IPS-18a (cell line): ENCODE data around the gene CGNL1.

Experiments
- H3K27ac ChIP-seq: one replicate; pipeline ENCODE4 v1.5.1; 2013; ENCODE audit warnings: low read length
- H3K27me3 ChIP-seq: one replicate; pipeline ENCODE4 v1.6.1; 2013; ENCODE audit warnings: mild to moderate bottlenecking, low read length; ENCODE audit not compliant: control insufficient read depth, insufficient read depth
- H3K36me3 ChIP-seq: one replicate; pipeline ENCODE4 v1.6.1; 2013; ENCODE audit warnings: low read depth, low read length; ENCODE audit not compliant: control insufficient read depth
- H3K4me1 ChIP-seq: one replicate; pipeline ENCODE4 v1.6.1; 2013; ENCODE audit warnings: low read depth, low read length; ENCODE audit not compliant: control insufficient read depth
- H3K4me3 ChIP-seq: one replicate; pipeline ENCODE4 v1.5.1; 2013; ENCODE audit warnings: low read length
- H3K9ac ChIP-seq: one replicate; pipeline ENCODE4 v1.6.1; 2013; ENCODE audit warnings: mild to moderate bottlenecking, low read length, moderate library complexity
- H3K9me3 ChIP-seq: one replicate; pipeline ENCODE4 v1.6.1; 2013; ENCODE audit warnings: low read depth, low read length; ENCODE audit not compliant: control insufficient read depth

CGNL1 gene

DNA sequence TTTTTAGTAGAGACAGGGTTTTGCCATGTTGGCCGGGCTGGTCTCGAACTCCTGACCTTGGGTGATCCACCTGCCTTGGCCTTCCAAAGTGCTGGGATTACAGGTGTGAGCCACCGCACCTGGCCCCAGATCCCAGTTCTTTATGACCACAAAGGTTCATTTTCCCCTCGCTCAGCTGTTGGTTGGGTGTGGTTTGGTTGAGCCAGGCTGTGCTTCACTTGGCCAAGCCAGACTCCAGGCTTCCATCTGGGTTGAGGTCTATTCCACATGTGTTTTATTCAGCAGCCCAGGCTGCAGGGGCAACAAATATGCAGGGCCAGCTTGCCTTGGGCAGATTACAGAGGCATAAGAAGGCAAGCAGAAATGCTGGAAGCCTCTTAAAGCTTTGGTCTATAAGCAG, 13.7 kb downstream of the CGNL1 start:
- no peak overlapping the region for H3K4me3 ChIP-seq
- H3K27ac ChIP-seq = no peak overlapping the region
- no peaks in the 10 kb centered on the region for H3K36me3 ChIP-seq
- H3K4me1 ChIP-seq = peaks cover 47% of the 10 kb centered on the region
- no peaks in the 10 kb centered on the region for H3K27me3 ChIP-seq
- H3K9me3 ChIP-seq = no peaks in the 10 kb centered on the region
- H3K9ac ChIP-seq = no peak overlapping the region

DNA sequence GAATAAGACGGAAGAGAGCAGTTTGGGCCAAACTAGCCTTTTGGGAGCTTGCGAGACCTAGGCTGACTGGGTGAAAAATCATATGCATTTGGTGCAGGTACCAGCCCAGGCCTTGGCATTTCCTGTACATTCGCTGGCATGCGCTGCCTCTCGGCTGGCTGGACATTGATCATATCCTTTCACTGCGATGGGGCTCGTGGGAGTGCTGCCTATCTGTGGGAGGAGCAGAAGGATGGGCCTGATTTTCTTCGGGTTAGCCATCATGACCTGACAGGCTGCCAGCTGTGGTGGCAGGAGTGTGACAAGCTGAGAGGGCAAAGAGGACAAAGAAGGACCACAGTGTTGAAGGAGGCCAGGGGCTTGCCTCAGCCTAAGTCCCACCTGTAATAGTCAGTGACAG, 14.3 kb downstream of the CGNL1 start:
- peaks cover 41% of the 10 kb centered on the region for H3K4me1 ChIP-seq
- no peak overlapping the region for H3K4me3 ChIP-seq
- H3K27me3 ChIP-seq = no peaks in the 10 kb centered on the region
- H3K27ac ChIP-seq = no peak overlapping the region
- H3K36me3 ChIP-seq = no peaks in the 10 kb centered on the region
- no peaks in the 10 kb centered on the region for H3K9me3 ChIP-seq
- H3K9ac ChIP-seq = no peak overlapping the region

DNA sequence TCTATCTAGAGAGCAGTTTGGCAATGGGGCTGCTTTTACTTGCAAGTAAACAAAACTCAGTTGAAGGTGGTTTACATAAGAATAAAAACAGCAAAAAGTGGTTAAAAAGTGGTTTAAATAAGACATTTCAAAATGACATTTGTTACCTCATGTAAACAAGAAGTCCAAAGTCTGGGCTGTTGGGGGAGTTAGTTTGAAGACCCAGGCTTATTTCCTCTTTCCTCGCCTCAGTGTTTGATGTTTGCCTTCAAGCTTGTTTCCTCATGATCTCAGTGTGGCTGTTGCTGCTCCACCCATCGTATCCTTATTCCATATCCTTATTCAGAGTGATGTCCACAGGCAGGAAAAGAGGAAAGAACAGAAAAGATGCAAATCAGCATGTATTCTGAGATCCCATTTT, 15.2 kb downstream of the CGNL1 start:
- Histone ChIP-seq H3K36me3 (no peaks in the 10 kb centered on the region), H3K27ac (no peak overlapping the region), H3K9me3 (no peaks in the 10 kb centered on the region), H3K4me3 (no peak overlapping the region), H3K9ac (no peak overlapping the region), H3K27me3 (no peaks in the 10 kb centered on the region), H3K4me1 (peaks cover 32% of the 10 kb centered on the region)

DNA sequence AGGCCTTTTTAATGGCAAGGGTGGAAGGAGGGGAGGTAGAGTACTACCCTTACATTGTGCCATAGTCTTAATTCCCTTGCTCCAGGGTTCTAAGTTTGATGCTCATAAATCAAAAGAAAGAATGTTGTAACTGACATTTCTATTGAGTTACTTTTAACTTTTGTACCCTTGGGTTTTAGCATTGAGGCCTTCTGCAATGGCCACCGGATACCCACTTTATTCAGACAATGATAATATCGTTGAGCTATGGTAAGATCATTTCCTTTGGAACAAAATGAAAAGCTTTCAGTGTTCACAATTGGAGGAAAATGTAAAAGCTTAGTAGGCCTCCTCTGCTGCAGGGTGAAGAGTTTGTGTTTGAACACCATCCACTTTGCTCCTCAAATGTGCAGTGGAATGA, 16.8 kb downstream of the CGNL1 start:
- Histone ChIP-seq H3K27ac (no peak overlapping the region), H3K36me3 (no peaks in the 10 kb centered on the region), H3K4me3 (no peak overlapping the region), H3K4me1 (peaks cover 18% of the 10 kb centered on the region), H3K9ac (no peak overlapping the region), H3K27me3 (no peaks in the 10 kb centered on the region), H3K9me3 (no peaks in the 10 kb centered on the region)

DNA sequence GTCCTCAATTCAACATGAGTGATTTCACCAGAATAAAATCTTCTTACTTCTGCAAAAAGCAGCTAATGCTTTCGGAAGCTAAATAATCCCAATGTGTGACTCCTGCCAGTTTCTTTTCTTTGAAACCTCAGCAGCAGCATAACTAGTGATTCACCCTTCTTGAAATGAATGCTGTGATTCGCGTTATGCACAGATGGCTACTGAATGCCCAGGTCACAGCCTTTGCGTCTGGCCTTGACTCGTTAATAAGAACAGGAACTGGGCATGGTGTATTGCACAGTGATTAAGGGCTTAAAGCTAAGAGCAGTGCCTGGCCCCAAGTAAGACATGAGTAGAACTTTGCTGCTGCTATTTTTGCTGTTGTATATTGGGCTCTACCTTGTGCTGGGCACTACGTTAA, 19.0 kb downstream of the CGNL1 start:
- Histone ChIP-seq H3K9ac (no peak overlapping the region), H3K36me3 (no peaks in the 10 kb centered on the region), H3K9me3 (no peaks in the 10 kb centered on the region), H3K27me3 (no peaks in the 10 kb centered on the region), H3K27ac (no peak overlapping the region), H3K4me1 (peaks cover 3% of the 10 kb centered on the region), H3K4me3 (no peak overlapping the region)

DNA sequence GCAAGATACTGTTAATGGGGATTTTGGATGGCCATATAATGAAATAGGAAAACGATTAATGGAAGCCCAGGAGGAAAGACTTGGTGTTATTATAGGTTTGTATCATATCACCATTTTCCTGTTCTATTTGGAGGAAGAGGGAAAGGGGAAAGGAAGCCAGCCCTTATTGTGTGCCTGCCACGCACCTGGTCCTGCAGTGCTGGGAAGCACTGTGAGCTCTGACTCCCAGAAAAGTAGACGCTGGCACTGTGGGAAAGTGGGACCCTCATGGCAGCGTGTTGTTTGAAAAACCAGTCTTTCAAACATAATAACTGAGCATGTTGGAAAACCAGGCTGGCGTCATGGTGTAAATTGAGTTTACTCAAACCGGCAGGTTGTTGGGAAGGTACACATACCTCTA, 22.0 kb downstream of the CGNL1 start:
- Histone ChIP-seq H3K9me3 (no peaks in the 10 kb centered on the region), H3K4me1 (peaks cover 16% of the 10 kb centered on the region), H3K36me3 (no peaks in the 10 kb centered on the region), H3K27ac (no peak overlapping the region), H3K4me3 (no peak overlapping the region), H3K27me3 (no peaks in the 10 kb centered on the region), H3K9ac (no peak overlapping the region)

DNA sequence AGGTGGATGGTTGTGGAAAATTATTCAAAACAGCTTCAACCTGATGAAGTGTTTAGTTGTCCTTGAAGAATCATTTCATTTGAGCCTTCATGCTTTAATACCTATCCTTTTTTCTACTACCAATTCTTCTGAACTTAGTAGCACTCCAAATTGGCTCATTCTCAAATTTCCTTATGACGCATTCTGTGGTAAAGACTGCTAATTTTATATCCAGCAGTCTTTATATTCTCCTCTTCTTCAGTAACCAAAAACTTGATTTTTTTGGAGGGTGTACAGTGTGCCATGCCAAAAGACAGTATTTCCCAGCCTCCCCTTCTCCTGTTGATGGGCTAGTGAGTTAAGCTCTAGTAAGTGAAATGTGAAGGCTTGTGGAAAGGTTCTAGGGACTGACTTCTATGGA, 25.2 kb downstream of the CGNL1 start:
- Histone ChIP-seq H3K9me3 (no peaks in the 10 kb centered on the region), H3K36me3 (no peaks in the 10 kb centered on the region), H3K27me3 (no peaks in the 10 kb centered on the region), H3K4me3 (no peak overlapping the region), H3K4me1 (peaks cover 41% of the 10 kb centered on the region), H3K9ac (no peak overlapping the region), H3K27ac (no peak overlapping the region)

DNA sequence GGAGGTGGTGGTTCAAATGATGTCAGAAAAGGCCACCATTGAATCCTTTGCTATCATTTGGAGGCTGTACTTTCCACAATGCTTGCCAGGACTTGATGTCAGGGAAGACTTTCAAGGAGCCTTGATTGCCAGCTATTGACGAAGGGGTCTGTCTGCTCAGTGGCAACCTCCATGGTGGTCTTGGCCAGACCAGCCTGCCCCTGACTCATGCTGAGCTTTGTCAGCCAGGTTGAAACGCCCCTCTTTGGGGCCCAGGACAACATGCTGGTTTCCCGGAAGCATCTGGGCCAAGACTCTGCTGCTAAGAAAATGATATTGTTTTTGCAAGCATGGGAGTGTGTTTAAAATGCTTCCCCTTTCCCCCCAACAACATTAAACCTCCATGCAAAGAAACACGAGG, 26.7 kb downstream of the CGNL1 start:
- no peak overlapping the region for H3K27ac ChIP-seq
- H3K9me3 ChIP-seq = no peaks in the 10 kb centered on the region
- no peak overlapping the region for H3K9ac ChIP-seq
- H3K36me3 ChIP-seq = peaks cover 5% of the 10 kb centered on the region
- no peaks in the 10 kb centered on the region for H3K27me3 ChIP-seq
- no peak overlapping the region for H3K4me3 ChIP-seq
- H3K4me1 ChIP-seq = peaks cover 46% of the 10 kb centered on the region

DNA sequence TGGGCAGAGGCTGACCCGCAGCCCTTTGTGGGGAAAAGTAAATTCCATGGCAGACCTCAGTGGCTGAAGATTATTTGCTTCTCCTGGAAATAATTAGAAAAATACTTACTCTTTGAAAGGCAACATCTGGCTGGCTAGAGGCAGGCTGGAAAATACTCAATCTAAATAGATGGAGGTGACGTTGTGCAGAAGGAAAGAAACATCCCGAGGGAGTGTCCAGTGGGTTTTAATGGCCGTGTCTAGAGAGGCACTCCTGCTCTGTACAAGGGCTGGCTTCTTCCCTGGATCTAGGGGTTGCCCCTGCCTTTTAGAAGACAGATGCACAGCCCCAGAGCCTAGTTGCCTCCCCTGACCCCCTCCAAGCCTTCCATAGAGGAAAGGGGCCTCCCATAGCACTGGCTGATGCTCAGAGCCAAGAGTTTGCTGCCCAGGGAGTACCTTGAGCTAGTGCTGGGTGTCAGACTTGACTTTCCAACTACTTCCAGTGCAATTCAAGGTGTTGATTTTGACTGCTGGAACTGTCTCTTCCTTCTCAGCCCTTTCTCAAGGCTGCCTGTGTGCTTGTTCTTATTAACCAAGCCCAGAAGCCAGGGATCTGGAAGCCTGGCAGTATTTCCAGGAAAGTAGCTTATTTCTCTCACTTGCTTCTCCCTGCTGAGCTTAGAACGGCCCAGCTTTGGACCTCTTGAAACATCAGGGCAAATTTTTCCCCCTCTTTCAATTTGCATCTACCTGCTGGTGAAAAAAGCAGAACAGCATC, 27.4 kb downstream of the CGNL1 start:
- Histone ChIP-seq H3K4me3 (no peak overlapping the region), H3K9me3 (no peaks in the 10 kb centered on the region), H3K27me3 (no peaks in the 10 kb centered on the region), H3K27ac (no peak overlapping the region), H3K9ac (no peak overlapping the region), H3K4me1 (peaks cover 43% of the 10 kb centered on the region), H3K36me3 (peaks cover 5% of the 10 kb centered on the region)

DNA sequence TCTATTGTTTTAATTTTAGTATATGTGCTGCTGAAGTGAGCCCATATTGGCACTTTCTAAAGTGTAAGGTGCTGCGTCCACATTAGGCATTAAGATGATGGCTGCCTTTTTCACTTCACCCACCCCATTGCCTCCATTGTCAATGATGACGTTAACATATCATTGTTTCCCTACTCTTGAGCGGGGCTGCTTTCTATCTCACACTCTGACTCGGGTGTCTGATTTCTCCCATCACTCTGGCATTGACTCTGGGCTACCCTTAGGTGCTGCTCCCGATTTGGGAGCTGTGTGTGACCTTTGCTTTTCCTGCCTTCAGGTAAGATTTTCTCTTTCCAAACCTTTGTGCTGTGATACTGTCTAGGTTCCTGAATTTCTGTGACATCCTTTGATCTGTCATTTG, 28.8 kb downstream of the CGNL1 start:
- no peak overlapping the region for H3K27ac ChIP-seq
- no peak overlapping the region for H3K9ac ChIP-seq
- H3K4me3 ChIP-seq = no peak overlapping the region
- H3K27me3 ChIP-seq = no peaks in the 10 kb centered on the region
- H3K4me1 ChIP-seq = peaks cover 43% of the 10 kb centered on the region
- H3K9me3 ChIP-seq = no peaks in the 10 kb centered on the region
- peaks cover 5% of the 10 kb centered on the region for H3K36me3 ChIP-seq

DNA sequence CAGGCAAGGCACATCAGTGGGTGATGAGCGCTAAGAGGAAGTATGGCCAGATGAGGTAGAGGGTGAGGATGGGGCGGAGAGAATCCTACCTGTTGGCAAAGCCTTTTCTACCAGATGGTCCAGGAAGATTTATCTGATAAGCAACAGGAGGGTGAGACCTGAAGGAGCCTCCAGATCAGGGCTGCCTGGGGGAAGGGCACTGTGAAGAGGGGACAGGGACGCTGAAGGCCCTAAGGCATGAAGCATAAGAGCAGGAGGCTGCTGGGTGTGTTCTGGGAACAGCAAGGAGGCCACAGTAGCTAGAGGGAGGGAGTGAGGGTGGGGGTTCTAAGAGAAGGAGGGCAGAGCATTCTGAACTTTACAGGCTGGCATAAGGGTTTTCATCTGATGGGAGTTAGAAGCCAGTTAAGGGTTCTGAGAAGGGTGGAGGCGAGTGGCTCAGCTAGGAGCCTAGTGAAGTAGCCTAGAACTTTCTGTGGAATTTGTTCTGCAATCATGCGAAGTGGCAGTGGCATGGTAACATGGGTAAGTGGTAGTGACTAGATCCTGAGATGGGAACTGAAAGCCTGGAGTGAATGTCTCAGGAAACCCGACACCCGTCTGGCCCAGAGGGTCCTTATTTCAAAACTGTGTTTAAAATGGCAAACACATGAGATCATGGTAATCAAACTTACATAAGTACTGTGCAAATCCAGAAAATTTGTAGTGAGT, 29.9 kb downstream of the CGNL1 start:
- Histone ChIP-seq H3K4me1 (peaks cover 43% of the 10 kb centered on the region), H3K4me3 (no peak overlapping the region), H3K9me3 (no peaks in the 10 kb centered on the region), H3K36me3 (peaks cover 5% of the 10 kb centered on the region), H3K27me3 (no peaks in the 10 kb centered on the region), H3K9ac (no peak overlapping the region), H3K27ac (no peak overlapping the region)

DNA sequence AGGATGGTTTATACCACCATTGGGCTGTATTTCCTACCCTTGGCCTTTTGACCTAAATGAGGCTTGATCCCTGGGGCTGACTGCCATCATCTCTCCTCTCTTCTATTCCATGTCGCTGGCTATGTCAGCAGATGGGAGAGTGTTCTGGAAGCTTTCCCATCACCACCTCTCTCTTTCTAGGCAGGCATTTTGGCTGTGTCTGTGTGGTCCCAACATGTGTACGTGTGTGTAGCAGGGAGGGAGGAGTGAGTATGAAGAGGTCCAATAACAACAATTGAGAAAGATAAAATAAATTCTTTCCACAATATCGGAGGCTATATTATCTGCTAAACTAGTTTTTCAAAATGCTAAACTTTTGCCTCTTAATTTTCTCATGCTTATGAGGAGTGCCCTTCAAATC, 34.1 kb downstream of the CGNL1 start:
- no peak overlapping the region for H3K4me3 ChIP-seq
- H3K27me3 ChIP-seq = no peaks in the 10 kb centered on the region
- H3K27ac ChIP-seq = no peak overlapping the region
- H3K36me3 ChIP-seq = peaks cover 5% of the 10 kb centered on the region
- no peaks in the 10 kb centered on the region for H3K9me3 ChIP-seq
- H3K4me1 ChIP-seq = peaks cover 22% of the 10 kb centered on the region
- H3K9ac ChIP-seq = no peak overlapping the region
